SU-DHL-6 (cell line): ENCODE measurements around the gene AKAP12.

Experiments used
- EZH2phosphoT487 ChIP-seq: fragments of 200-600 bp; sonication (generic), shearing (Covaris generic); conservative IDR thresholded peaks from 2 replicates; pipeline ENCODE4 v1.6.1; 2018; ENCODE audit warnings: mild to moderate bottlenecking, antibody characterized with exemption, low read length, moderate library complexity, mixed read lengths
- TF ChIP-seq, protein P1 (sequence below): fragments of 200-600 bp; sonication (generic); IDR thresholded peaks from one replicate; pipeline ENCODE4 v1.5.1; 2017; ENCODE audit warnings: antibody characterized with exemption, mild to moderate bottlenecking, low read length, moderate library complexity; ENCODE audit not compliant: insufficient read depth, poor library complexity, severe bottlenecking

DNA sequence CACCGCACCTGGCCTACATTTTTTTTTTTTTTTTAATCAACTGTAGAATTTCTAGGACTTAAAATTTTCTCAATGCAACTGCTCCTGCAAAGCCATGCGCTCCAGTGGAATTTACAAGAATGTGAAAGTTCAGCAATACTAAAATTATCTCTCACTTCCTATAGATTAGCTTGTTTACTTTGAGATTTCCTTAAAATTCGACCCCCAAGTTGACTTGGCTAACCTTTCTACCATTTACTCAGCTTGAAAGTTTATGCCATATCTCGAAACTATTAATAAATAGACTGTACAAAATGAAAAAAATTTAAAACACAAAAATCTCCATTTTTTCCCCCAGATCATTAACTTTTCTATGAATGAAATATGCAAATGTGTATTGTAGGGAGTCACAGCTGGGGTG lies 87.3 kb downstream of the AKAP12 start:
- TF ChIP-seq, protein P1, sequence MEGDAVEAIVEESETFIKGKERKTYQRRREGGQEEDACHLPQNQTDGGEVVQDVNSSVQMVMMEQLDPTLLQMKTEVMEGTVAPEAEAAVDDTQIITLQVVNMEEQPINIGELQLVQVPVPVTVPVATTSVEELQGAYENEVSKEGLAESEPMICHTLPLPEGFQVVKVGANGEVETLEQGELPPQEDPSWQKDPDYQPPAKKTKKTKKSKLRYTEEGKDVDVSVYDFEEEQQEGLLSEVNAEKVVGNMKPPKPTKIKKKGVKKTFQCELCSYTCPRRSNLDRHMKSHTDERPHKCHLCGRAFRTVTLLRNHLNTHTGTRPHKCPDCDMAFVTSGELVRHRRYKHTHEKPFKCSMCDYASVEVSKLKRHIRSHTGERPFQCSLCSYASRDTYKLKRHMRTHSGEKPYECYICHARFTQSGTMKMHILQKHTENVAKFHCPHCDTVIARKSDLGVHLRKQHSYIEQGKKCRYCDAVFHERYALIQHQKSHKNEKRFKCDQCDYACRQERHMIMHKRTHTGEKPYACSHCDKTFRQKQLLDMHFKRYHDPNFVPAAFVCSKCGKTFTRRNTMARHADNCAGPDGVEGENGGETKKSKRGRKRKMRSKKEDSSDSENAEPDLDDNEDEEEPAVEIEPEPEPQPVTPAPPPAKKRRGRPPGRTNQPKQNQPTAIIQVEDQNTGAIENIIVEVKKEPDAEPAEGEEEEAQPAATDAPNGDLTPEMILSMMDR = no peak
- TF ChIP-seq EZH2phosphoT487 = no peak
